Thyroid gland (tissue), 4 donors: Measurements from ENCODE around the gene GRAMD4. TPM values are rescaled to one million over a fixed set of nuclear protein-coding genes. Genes with fewer than 3 reads are reported as not detected.

Source experiments
- DNase-seq, 2 donors: peaks; one replicate each; pipeline ENCODE4 v3.0.0-alpha.2; 2019
- H3K27ac ChIP-seq, 3 donors: fragments of 200-600 bp; sonication (generic); 1 replicate in 2 of 3; 2 replicates in 1 of 3; pipeline ENCODE4 v1.5.1; 2016 to 2019; ENCODE audit warnings: mild to moderate bottlenecking in 1 of 3, moderate library complexity in 1 of 3
- H3K27me3 ChIP-seq: fragments of 200-600 bp; sonication (generic); one replicate; pipeline ENCODE4 v1.5.1; 2019
- H3K36me3 ChIP-seq, 2 donors: fragments of 200-600 bp; sonication (generic); one replicate each; pipeline ENCODE4 v1.5.1; 2016 to 2019
- H3K4me1 ChIP-seq, 2 donors: fragments of 200-600 bp; sonication (generic); one replicate each; pipeline ENCODE4 v1.5.1; 2017 to 2019
- H3K4me3 ChIP-seq, 3 donors: fragments of 200-600 bp; sonication (generic); replicated peaks in 1 of 3; 1 replicate in 2 of 3; 2 replicates in 1 of 3; pipeline ENCODE4 v1.5.1; 2016; ENCODE audit warnings: mild to moderate bottlenecking in 1 of 3
- H3K9me3 ChIP-seq: fragments of 200-600 bp; sonication (generic); one replicate; pipeline ENCODE4 v1.5.1; 2017
- POLR2A ChIP-seq, 2 donors: fragments of 450-650 bp; IDR thresholded peaks; one replicate each; pipeline ENCODE4 v1.6.1; 2017; ENCODE audit warnings: antibody characterized with exemption in 2 of 2, mild to moderate bottlenecking in 2 of 2, moderate library complexity in 1 of 2
- WGBS, 2 donors: methylation state at CpG; one replicate each; pipeline ENCODE4 v1.1.5; 2017; 5-methylcytosine and 5-hydroxymethylcytosine counted together
- intact Hi-C: fragments of 100-400 bp; cut with DNase I; formaldehyde crosslinking; loops from one replicate; pipeline ENCODE4 v1.15.1; 2023
- total RNA-seq, 4 donors: library from RNA; depleted of rRNA; stranded (reverse); fragments of >200 nt; gene quantifications; one replicate each; pipeline ENCODE4 v1.2.3, GENCODE V29; 2016
- TF ChIP-seq, protein P1 (sequence below), 6 experiments: fragments of 200-600 bp in 3 of 6; fragments of 450-650 bp in 3 of 6; sonication (generic) in 3 of 6; IDR thresholded peaks; one replicate each; pipeline ENCODE4 v1.5.1; 2016 to 2019; ENCODE audit warnings: antibody characterized with exemption in 6 of 6, mild to moderate bottlenecking in 2 of 6, inconsistent platforms in 1 of 6, moderate library complexity in 1 of 6

Gene GRAMD4
- total RNA-seq, 4 donors from 2014 or later = 33.5 to 193 (median 62.1) TPM

DNA sequence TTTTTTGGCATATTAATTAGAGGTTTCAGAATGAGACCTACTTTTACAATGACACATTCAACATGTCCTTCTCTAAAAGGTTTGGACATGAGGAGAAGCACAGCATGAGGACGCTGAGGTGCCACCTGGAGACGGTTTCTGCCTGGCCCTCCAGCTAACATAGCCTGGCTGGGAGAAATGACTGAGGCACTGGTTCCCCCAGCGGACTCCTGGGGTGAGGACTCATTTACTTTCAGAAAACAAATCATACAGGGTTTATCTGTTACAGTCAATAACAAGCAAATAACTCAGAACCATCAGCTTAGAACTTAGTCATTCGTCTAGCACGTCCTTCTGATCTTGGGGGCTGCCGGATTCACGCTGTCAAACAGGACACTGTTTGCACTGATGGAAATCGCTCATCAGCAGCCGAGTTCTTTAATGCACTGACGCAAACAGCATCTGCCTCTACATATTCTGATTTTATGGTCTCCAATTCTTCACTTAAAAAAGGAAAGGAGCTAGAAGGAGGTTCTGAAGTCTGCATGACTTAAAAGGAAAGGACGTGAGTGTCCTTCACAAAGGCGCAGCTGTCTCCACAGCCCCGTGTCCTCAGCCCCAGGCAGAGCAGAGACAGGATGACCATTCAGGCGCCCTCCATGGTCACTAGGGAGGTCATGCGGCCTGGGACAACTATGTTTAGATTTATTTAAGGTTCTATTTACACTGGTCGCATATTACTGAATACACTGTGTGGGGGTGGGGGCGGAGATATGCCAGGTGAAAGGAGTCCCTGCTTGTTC lies 73.6 kb downstream of the GRAMD4 start:
- intact Hi-C loops = no loop called here
- TF ChIP-seq, protein P1, sequence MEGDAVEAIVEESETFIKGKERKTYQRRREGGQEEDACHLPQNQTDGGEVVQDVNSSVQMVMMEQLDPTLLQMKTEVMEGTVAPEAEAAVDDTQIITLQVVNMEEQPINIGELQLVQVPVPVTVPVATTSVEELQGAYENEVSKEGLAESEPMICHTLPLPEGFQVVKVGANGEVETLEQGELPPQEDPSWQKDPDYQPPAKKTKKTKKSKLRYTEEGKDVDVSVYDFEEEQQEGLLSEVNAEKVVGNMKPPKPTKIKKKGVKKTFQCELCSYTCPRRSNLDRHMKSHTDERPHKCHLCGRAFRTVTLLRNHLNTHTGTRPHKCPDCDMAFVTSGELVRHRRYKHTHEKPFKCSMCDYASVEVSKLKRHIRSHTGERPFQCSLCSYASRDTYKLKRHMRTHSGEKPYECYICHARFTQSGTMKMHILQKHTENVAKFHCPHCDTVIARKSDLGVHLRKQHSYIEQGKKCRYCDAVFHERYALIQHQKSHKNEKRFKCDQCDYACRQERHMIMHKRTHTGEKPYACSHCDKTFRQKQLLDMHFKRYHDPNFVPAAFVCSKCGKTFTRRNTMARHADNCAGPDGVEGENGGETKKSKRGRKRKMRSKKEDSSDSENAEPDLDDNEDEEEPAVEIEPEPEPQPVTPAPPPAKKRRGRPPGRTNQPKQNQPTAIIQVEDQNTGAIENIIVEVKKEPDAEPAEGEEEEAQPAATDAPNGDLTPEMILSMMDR (IDR thresholded peaks at IDR 0.05) = no peak
- TF ChIP-seq POLR2A (IDR thresholded peaks at IDR 0.05) = no peak
- peaks cover 74 to 77% of the 10 kb centered on the region in 2 donors for H3K36me3 ChIP-seq
- 91 to 92% methylated on average over 17 of the region's 17 CpGs for WGBS, 2 donors
- H3K27me3 ChIP-seq = no peaks in the 10 kb centered on the region
- DNase-seq = no peak
- peaks cover 3 to 11% of the 10 kb centered on the region in 2 donors for H3K4me1 ChIP-seq
- no peak overlapping the region for H3K4me3 ChIP-seq
- no peaks in the 10 kb centered on the region for H3K9me3 ChIP-seq
- no peak overlapping the region for H3K27ac ChIP-seq

DNA sequence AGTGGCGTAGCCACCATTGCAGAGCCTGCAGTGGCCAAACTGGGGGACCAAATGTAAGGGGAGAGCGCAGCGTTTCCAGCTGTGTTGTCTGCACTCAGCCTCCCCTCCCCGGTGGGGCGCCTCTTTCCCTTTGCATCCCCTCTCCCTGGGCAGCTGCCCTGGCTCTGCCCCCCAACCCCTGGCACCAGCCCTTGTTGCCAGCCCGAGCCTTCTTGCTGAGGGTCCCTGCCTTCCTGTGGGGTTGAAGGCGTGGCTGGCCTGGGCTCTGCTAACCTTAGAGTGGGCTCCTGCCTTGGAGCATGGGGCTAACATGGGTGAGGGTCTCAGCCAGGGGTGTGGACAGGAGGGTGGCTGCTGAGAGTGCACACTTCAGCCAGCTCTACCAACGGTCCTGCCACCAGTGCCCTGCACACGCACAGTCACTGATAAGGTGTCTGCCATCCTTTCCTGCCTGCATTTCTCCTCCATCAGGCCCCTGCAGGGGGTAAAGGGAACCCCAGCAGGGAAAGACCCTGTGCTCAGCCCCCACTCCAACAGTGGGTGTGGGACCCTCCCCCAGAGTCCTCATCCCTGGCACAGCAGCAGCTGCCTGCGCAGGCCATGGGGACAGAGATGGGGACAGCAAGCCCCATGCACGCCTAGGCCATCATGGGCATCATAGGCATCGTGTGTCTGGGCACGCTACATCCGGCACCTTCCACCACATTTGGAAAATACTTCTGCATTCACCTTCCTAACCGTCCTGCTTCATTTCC lies 74.4 kb downstream of the GRAMD4 start:
- TF ChIP-seq, protein P1 (IDR thresholded peaks at IDR 0.05) = no peak
- TF ChIP-seq POLR2A (IDR thresholded peaks at IDR 0.05) = no peak
- Histone ChIP-seq H3K27me3 (no peaks in the 10 kb centered on the region), H3K4me1 (peaks cover 3 to 11% of the 10 kb centered on the region in 2 donors), H3K27ac (no peak overlapping the region), H3K36me3 (peaks cover 74 to 80% of the 10 kb centered on the region in 2 donors), H3K4me3 (no peak overlapping the region), H3K9me3 (no peaks in the 10 kb centered on the region)
- 93 to 96% methylated on average over 11 to 13 of the region's 15 CpGs for WGBS, 2 donors
- DNase-seq = no peak
- intact Hi-C loops = no loop called here

DNA sequence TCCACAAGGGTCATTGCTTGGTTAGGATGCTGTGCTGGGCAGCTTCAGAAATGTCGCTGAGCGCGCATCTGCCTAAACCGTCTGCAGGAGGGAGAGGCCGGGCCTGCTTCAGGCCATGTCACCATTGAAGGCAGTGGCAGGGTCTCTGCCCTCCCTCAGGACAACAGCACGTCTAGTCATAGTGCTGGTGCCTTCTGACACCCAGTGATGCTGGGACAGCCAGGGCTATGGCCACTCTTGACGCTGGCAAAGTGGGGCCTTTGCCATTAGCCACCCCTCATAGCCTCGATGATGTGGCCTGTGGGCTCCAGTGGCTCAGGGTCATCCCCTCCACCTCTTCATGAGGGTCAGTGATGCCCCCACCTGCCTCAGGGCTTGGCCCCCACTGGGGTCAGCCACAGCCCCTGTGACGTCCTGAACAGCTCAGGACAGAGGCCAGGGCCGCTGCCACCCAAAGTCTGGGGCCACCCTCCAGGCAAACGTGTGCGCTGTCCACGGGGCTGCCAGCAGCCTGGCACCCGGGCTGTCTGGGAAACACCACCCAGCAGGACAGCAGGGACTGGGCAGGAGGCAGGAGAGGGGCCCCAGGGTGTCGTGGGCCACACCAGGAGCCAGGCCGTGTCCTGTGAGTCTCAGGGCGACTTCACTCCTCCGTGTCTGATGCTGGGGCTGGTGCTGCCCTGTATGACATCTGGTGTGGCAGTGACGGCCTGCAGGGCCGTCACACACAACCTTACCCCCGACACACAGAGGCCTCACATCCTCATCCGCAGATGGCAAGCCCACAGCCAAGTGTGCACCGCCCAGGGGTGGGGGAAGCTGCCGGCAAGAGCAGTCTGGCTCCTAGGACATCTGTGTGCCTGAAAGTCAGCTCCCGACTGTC lies 75.4 kb downstream of the GRAMD4 start:
- TF ChIP-seq, protein P1 (IDR thresholded peaks at IDR 0.05) = no peak
- no peak for TF ChIP-seq POLR2A (IDR thresholded peaks at IDR 0.05)
- intact Hi-C loops = no loop called here
- WGBS, 2 donors = 74 to 84% methylated on average over 11 to 13 of the region's 25 CpGs
- H3K27ac ChIP-seq = peak overlapping the region in 1 of 3 donors; percentile 23
- no peaks in the 10 kb centered on the region for H3K9me3 ChIP-seq
- no peaks in the 10 kb centered on the region for H3K27me3 ChIP-seq
- no peak for DNase-seq
- H3K36me3 ChIP-seq = peaks cover 73 to 76% of the 10 kb centered on the region in 2 donors
- H3K4me3 ChIP-seq = no peak overlapping the region
- peaks cover 3 to 11% of the 10 kb centered on the region in 2 donors for H3K4me1 ChIP-seq

DNA sequence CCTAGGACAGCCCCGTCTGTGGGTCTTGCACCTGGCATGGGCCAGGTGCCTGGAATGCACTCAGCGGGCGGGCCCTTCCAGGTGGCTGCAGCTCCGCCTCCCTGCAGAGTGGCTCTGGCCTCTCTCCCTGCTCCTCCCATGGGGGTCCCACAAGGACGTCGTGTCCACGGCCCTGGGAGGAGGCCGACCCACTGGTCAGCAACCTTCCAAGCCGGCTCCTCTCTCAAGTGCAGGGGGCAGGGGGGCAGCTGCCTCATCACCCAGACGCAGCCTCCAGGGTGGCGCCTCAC lies 76.0 kb downstream of the GRAMD4 start:
- H3K36me3 ChIP-seq = peaks cover 75 to 76% of the 10 kb centered on the region in 2 donors
- peaks cover 3 to 11% of the 10 kb centered on the region in 2 donors for H3K4me1 ChIP-seq

More for the DNA sequence above, 76.0 kb downstream of the GRAMD4 start:
- intact Hi-C loops = no loop called here
- peak; percentile 76 to 88 for DNase-seq
- Histone ChIP-seq H3K27me3 (no peaks in the 10 kb centered on the region), H3K27ac (peak overlapping the region in 1 of 3 donors; percentile 23), H3K9me3 (no peaks in the 10 kb centered on the region), H3K4me3 (no peak overlapping the region)
- TF ChIP-seq POLR2A (IDR thresholded peaks at IDR 0.05) = peak in 1 of 2 donors; percentile 10
- TF ChIP-seq, protein P1 (IDR thresholded peaks at IDR 0.05) = no peak
- WGBS, 2 donors = 47 to 72% methylated on average over 4 to 9 of the region's 11 CpGs
